HG03521 (cell line): ENCODE measurements around the gene OVOL2.

Source experiments
- ATAC-seq: cut with Tn5 transposase; IDR thresholded peaks from one replicate; pipeline ENCODE4 v1.9.1; 2021; ENCODE audit warnings: mild to moderate bottlenecking, moderate library complexity; ENCODE audit not compliant: unreplicated experiment

The OVOL2 gene

DNA sequence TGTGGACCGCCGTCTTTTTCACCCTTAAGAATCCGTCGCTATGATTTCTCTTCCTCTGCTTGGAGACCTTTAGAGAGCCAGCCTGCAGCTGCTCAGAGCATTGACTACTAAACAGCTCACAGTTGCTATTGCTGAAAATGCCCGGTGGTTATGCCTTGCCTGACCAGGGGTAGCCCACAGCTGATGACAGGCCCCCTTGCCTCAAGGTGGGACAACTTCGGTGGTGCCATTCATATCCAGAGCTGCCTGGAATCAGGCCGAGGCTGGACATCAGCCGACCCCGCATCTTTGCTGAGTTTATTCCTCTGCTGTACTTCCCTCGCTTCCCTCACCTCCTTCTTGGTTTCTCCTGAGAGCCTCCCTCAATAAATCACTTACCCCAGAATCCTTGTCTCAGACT is 39.6 kb downstream of the OVOL2 start:
- ATAC-seq, result no peak

DNA sequence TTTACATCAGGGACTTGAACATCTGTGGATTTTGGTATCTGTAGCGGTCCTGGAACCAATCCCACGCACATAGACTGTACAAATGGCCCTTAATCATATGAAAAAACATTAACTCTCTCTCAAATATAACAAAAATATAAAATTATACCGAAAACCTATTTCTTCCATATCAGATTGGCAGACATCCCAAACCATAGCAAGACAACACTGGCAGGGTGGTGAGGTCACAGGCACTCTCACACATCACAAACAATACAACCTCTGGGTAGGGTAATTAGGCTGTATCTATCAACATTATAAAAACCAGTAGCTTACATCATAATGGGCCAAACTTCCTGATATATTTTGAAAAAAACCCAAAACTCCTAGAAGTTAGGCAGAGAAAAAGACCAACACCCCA is 40.9 kb downstream of the OVOL2 start:
- no peak for ATAC-seq

DNA sequence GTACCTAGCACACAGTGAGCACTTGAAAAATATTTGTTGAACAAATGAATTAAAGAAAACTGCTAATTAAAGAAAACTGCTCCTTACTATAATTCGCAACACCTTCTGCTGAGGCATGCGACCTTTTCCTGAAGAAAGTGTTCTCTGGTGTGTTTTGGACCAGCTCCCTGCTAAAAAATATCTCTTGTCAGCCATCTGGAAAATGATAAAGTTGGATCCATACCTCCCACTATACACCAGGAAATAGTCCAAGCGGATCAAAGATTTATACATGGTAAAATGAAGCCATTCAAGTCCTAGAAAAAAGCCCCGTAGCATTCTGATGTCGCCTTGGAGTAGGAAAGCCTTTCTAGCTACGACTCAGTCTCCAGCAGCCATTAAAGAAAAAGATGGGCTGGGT is 43.3 kb downstream of the OVOL2 start:
- ATAC-seq, result no peak

DNA sequence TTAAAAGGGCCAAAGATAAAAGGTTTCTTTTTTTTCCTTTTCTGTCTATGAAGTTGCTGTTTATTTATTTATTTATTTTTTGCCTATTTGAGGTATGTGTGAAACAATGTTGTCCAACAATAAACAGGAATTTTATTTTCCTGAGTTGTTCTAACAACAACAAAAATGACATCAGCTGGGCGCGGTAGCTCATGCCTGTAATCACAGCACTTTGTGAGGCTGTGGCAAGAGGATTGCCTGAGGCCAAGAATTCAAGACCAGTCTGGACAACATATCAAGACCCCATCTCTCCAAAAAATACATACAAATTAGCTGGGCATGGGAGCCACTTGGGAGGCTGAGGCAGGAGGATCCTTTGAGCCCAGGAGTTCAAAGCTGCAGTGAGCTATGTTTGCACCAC is 44.8 kb downstream of the OVOL2 start:
- no peak for ATAC-seq

DNA sequence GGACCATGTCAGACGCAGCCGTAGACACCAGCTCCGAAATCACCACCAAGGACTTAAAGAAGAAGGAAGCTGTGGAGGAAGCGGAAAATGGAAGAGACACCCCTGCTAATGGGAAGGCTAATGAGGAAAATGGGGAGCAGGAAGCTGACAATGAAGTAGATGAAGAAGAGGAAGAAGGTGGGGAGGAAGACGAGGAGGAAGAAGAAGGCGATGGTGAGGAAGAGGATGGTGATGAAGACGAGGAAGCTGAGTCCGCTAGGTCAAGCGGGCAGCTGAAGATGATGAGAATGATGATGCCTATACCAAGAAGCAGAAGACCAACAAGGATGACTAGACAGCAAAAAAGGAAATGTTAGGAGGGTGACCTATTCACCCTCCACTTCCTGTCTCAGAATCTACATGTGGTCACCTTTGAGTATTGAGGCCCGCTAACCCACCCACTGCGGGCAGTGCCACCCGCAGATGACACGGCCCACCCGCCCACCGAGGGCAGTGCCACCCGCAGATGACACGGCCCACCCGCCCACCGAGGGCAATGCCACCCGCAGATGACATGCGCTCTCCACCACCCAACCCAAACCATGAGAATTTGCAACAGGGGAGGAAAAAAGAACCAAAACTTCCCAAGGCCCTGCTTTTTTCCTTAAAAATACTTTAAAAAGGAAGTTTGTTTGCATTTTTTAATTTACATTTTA is 45.6 kb downstream of the OVOL2 start:
- ATAC-seq, result no peak

DNA sequence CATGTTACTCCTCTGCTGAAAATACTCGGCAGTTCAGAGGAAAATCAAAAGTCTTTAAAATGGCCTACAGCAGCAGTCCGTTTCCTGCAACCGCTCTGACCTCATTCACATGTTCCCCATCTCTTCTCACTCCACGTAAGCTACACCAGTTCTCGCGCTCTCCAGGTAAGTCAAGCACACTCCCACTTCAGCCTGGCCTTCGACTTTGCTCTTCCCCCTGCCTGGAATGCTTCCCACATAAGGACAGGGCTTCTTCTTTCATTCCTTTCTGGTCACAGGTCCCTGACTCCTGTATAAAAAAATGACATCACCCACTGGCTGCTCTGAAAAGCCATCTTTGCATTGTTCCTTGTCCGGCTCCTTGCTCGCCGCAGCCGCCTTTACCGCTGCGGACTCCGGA is 46.2 kb downstream of the OVOL2 start:
- no peak for ATAC-seq

DNA sequence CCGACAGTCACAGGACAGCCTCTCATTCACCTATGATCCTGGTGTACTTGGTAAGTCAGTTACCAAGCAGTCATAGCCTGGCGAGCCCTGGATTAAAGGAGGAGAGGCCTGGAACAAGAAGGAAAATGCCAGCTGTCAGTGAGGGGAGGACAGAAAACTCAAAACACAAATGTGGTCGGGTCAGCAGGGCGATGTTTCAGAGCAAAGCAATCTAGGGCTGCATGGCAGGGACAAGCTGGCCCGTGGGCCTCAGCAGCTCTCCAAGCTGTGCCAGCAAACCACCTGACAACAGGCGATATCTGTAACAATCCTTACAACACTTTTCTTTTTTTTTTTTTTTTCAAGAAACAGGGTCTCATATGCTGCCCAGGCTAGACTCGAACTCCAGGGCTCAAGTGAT is 48.6 kb downstream of the OVOL2 start:
- ATAC-seq, result no peak

DNA sequence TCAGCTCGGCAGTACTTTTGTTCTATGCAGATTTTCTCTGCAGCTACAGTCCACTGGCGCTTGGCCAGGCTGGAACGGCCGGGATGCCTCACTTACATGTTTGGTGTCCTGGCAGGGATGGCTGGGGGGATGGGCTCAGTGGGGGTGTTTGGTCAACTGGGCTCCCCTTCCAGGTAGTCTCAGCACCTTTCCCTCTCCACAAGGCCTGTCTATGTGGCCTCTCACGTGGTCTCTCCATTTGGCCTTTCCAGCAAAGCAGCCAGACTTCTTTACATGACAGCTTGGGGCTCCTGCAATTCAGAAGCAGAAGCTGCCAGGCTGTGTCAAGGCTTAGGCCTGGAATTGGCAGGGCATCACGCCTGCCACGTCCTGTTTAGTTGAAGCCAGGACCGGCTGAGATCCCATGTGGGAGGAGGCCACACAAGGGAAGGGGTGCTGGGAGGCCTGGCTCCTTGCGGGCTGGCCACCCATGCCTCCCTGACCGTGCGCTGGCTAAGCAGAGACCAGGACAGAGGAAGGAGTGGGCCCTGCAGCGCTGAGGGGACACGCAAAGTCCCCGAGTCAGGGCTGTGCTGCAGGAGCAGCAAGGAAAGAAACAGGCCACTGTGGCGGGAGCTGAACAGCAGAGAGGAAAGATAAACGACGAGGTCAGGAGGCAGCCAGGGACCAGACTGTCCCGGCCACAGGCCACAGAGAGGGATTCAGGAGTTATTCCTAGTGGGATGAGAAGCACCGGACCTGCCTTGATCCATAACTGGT is 50.0 kb downstream of the OVOL2 start:
- no peak for ATAC-seq

DNA sequence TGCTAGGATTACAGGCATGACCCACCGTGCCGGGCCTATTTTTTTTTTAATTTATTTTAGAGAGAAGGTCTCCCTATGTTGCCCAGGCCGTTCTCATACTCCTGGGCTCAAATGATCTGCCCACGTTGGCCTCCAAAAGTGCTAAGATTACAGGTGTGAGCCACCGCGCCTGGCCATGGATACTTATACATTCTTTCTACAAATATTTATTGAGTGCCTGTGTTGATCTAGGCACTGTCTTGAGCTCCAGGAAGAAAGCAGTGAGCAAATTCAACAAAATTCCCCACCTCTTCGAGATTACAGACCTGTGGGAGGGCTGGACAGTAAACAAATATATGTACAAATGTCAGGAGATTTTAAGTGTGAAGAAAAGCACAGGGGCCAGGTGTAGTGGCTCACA is 51.0 kb downstream of the OVOL2 start:
- ATAC-seq, result no peak

DNA sequence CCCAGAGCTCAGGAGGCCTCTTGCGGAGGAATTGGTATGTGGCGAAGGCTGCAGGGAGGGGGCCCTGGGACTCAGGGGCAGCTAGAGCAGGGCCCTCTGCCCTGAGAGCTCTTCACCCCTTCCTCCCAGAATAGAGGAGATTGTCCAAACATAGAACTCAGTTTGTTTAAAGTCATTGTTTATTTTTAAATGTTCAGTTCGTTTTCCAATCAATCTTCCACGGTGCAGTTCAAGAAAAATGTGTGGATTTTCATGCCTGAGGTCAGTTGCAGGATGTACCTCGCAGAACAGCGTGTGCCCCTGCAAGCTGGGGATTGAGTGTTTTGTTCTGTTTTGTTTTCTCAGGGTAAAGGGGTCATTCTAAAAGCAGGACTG is 51.7 kb downstream of the OVOL2 start:
- ATAC-seq, result no peak

DNA sequence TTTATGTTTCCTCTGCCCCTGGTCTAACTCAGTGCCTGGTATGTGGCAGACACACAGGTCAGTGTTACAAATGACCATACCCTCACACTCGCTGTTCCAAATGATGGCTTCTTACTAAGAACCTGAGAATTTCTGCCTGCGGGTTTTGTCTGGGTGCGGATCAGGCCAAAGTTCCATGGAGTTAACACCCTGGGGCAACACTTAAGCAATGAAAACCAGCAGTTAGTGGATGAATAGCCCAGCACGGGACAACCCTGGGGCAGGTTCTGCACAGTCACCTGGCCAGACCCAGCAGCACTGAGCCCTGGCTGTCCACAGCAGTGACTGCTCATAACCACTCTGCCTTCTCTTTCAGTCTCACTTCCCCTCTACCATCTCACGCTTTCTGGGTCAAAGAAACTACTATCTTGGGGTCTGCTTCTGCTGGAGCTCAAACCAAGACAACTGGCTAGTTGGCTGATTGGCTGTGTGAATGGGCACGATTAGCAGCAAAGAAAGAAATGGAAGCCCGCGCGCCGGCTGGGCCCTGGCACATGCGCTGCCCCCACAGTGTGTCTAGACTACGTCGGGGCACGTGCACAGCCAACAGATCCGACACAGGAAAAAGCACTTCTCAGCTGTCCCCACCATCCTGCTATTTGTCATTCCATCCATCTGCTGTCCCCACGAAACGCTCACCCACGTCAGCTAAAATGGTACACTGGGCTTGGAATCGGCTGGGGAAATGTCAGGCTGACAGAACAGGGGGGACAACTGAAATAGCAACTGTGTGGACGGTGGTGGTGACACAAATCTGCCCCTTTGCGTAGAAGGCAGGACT is 52.3 kb downstream of the OVOL2 start:
- ATAC-seq, result peak; percentile 90

DNA sequence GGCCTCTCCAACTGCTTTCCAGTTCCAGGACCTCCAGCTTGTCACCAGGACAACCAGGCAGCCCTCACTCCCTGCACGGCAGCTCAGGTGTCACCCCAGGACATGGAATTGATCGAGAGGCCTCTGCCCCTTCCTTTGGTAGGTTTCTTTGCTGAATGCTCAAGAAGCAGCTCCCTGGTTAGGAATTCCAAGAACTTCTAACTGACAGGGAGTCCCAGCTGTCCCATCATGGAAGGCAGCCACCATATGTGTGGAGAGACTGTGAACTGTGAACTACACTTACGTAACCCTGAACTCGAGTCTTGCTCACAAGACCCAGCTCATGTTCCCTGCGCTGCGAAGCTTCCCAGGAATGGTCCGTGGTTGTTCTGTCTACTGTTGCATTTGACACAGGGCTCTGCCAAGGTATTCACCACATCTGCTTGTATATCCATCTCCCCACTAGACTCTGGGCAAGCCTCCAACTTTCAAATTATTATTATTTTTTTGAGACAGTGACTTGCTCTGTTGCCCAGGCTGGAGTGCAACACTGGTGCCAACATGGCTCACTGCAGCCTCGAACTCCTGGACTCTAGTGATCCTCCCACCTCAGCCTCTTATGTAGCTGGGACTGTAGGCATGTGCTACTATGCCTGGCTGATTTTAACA is 53.2 kb downstream of the OVOL2 start:
- ATAC-seq, result no peak

DNA sequence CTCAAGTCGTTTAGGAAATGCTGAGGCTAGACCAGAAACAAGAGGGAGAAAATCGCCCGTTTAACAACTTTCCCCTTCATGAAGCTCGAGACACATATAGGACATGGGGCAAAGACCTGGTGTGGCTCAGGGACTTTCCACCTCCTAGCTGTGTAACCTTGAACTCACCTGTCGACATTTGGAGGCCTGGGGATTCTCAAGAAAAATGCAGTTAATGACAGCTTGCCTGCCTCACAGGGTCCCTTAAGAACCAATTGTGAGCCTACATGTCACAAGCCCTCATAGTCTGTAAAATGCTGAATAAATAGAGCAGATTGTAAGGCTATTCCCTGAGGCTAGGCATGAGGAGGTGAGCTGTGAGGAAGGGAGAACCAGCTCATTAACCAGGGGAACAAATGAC is 53.8 kb downstream of the OVOL2 start:
- no peak for ATAC-seq

DNA sequence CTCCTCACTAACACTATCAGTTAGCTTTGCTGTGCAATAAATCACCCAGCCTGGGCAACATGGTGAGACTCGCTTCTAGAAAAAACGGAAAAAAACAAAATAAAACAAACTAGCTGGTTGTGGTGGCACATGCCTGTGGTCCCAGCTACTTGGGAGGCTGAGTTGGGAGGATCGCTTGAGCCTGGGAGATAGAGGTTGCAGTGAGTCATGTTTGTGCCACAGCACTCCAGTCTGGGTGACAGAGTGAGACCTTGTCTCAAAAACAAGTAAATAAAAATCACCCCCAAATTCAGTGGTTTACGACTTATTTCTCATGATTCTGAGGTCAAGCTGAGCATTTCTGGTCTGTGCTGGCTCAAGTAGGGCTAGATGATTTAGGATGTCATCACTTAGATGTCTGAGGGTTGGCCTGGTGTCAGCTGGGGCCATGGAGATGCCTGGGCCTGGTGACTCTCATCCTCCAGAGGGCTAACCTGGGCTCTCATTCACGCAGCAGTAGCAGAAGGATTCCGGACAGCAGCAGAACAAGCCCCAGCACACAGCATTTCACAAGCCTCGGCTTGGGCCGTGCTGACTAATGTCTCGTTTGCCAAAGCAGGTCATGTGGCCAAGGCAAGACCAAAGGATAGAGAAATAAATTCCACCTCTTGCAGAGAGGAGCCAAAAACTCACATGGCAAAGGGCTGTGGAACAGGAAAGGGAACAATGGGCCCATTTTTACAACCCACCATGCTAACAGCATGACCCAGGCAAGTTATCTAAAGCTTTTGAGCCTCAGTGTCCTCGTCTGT is 56.4 kb downstream of the OVOL2 start:
- no peak for ATAC-seq

DNA sequence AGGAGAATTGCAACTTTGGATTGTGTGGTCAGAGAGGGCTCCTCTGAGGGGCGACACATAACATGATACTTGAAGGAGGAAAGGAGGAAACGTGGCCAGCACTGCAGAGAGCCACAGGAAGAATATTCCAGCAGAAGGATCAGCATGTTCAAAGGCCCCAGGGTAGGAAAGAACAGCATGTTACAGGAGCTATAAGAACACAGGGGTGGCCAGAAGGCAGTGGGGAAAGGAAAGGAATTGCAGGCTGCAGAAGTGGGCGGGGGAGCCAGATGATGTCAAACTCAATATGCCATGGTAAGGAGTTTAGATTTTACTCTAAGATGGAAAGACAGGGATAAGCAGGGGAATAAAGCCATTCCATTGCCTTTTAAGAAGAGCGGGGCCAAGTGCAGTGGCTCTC is 58.1 kb downstream of the OVOL2 start:
- ATAC-seq, result no peak

DNA sequence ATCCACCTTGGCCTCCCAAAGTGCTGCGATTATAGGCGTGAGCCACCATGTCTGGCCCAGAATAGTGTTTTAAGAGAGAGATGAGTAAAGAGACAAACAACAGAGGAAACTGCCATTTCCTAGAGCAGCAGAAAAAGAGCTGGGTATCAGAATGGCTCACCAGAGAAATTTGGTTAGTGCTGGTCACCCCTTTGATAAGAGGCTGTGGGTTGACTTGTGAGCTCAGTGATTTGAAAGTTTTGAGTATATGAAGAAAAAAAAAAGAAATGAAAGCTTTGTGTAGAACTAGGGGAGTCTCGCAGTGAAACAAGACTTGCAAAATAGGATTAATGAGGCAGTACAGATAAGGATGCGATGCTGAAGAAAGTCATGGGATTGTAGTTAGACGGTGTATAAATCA is 59.3 kb downstream of the OVOL2 start:
- no peak for ATAC-seq

DNA sequence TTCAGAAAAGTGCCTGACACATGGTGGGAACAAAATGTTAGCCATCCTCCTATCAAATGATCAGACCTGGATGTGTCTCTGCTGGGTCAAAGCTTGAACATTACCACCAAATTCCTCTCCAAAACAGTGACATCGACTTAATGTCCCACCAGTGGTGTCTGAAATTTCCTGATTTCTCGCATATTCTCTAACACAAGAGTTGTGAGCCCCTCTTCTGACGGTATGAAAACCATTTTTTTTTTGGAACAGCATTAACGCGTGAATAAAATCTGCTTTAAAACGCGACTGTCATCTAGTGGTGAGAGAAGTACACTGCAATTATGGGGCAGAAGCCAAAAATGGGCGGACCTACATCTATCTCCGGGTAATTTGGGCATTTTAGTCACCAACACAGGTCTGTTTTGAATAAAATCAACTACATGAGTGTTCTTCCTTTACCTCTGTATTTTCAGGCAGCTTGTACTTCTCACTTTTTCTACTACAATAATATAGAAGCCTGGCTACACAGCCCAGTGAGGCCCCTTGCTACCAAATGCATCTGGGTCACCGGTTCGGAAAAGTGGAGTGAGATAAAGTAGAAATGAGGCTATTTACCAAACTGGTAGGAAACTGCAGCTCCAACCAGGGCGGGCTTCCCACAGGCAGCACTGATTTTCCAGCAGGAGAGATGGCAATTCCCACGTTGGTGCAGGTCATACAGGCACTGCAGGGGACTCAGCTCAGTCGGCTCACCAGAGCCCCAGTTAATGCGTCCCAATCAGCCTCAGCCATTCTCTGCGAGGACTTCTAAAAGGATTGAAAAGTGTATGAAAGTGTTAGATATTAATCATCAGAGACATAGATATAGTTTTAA is 61.5 kb downstream of the OVOL2 start:
- no peak for ATAC-seq

DNA sequence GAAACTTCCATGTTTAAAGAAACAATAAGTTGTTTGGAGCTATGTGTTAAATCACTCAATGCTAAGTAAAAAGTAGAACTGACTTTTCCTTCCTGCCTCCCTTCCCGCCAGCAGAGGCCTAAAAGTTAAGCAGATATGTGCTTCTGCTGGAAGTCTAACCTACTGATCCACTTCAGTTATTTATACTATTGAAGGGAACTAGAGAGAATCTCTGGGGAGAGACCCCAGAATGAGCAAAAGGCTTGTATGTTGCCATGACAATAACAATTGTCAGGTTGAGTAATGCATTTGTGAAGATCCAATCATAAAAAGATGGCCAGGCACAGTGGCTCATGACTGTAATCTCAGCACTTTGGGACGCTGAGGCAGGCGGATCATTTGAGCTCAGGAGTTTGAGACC is 64.2 kb downstream of the OVOL2 start:
- no peak for ATAC-seq

DNA sequence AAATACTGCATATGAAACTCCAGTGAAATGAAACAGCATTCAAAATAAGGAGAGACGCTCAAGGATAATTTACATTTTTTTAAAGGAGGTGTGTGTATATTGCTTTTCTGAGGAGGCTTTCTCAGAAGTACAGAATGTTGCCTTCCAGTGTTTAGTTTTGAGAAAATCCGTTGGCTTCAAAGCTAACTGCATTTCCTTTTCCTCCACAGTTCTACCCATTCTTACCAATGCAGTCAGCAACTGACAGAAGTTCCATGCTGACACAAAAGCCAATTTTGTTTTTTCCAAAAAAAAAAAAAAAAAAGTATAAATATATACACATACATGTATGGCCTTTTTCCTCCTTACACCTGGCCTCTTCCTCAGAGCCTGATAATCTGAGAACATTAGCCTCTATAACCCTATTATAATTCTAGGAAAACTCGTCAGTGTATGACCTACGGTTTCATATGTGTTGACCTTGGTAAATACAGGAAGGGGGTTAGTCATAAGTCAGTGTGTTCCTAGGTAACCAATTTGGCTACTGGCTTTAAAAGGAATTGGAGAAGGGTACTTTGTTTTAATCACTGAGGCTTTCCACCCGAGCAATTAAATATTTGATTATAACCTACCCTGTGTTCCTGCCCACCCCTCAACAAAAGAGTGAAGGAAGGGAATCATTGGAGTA is 64.7 kb downstream of the OVOL2 start:
- no peak for ATAC-seq
